Ectodermal cell (in vitro differentiated cells): ENCODE measurements around the gene ISM2.

Experiments used
- H3K27ac ChIP-seq: 2 replicates; pipeline ENCODE4 v1.7.0; 2013; ENCODE audit warnings: mild to moderate bottlenecking, low read depth, low read length; ENCODE audit not compliant: insufficient read depth, poor library complexity, severe bottlenecking
- H3K27me3 ChIP-seq: 2 replicates; pipeline ENCODE4 v1.7.0; 2013; ENCODE audit warnings: mild to moderate bottlenecking, low read length; ENCODE audit not compliant: insufficient read depth, control insufficient read depth, poor library complexity, severe bottlenecking
- H3K36me3 ChIP-seq: one replicate; pipeline ENCODE4 v1.7.0; 2013; ENCODE audit warnings: low read length; ENCODE audit not compliant: control insufficient read depth, insufficient read depth
- H3K4me1 ChIP-seq: one replicate; pipeline ENCODE4 v1.7.0; 2013; ENCODE audit warnings: low read length; ENCODE audit not compliant: control insufficient read depth, insufficient read depth
- H3K4me3 ChIP-seq: 2 replicates; pipeline ENCODE4 v1.7.0; 2013; ENCODE audit warnings: low read depth, low read length, control low read depth; ENCODE audit not compliant: insufficient read depth
- H3K9me3 ChIP-seq: 2 replicates; pipeline ENCODE4 v1.7.0; 2013; ENCODE audit warnings: mild to moderate bottlenecking, low read length, moderate library complexity; ENCODE audit not compliant: control insufficient read depth
- WGBS, 2 experiments: methylation state at CpG; one replicate each; pipeline ENCODE4 v1.1.7; 2013; ENCODE audit warnings: missing lambda C conversion rate in 2 of 2; 5-methylcytosine and 5-hydroxymethylcytosine counted together

The ISM2 gene

DNA sequence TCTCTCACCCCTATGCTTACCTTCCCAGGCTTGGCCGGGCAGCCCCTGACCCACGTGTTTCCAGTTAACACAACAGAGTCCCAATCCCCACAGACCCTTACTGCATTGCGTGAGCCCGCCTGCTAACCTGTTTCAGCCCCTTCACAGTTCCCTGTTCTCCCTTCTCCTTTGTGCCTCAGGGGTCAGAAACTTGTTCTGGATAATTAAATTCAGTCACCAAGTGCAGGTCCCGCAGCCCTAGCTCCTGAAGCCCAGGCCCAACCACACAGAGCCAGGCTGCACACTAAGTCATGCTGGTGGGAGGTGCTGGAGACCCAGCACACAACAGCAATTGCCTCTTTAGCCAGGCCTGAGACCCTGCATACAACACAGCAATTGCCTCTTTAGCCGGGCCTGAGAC, 9.6 kb downstream of the ISM2 start:
- WGBS, 2 experiments = 91 to 92% methylated on average over 6 of the region's 6 CpGs

DNA sequence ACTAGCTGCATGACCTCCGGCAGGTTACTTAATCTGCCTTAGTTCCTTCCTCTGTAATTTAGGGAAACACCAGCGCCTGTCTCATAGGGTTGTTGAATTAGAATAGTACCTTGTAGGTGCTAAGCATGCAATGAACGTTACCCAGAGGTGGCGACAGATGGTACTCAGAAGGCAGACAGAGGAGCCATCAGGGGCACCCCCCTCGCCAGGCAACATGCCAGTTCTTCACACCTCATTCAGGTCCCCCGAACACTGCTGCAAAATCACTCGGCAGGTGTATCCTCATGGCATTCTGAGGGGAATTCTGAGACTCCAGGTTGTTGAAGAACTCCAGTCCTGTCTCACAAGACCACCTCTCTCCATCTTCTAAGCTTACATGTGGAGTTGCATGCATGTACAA, 10.1 kb downstream of the ISM2 start:
- Histone ChIP-seq H3K36me3 (no peaks in the 10 kb centered on the region), H3K4me3 (no peak overlapping the region), H3K27me3 (no peaks in the 10 kb centered on the region), H3K4me1 (no peaks in the 10 kb centered on the region), H3K27ac (no peak overlapping the region), H3K9me3 (no peaks in the 10 kb centered on the region)
- 91 to 94% methylated on average over 7 of the region's 7 CpGs for WGBS, 2 experiments

More for the DNA sequence above, 9.6 kb downstream of the ISM2 start:
- no peaks in the 10 kb centered on the region for H3K36me3 ChIP-seq
- H3K9me3 ChIP-seq = no peaks in the 10 kb centered on the region
- no peak overlapping the region for H3K27ac ChIP-seq
- no peak overlapping the region for H3K4me3 ChIP-seq
- H3K4me1 ChIP-seq = no peaks in the 10 kb centered on the region
- H3K27me3 ChIP-seq = no peaks in the 10 kb centered on the region

DNA sequence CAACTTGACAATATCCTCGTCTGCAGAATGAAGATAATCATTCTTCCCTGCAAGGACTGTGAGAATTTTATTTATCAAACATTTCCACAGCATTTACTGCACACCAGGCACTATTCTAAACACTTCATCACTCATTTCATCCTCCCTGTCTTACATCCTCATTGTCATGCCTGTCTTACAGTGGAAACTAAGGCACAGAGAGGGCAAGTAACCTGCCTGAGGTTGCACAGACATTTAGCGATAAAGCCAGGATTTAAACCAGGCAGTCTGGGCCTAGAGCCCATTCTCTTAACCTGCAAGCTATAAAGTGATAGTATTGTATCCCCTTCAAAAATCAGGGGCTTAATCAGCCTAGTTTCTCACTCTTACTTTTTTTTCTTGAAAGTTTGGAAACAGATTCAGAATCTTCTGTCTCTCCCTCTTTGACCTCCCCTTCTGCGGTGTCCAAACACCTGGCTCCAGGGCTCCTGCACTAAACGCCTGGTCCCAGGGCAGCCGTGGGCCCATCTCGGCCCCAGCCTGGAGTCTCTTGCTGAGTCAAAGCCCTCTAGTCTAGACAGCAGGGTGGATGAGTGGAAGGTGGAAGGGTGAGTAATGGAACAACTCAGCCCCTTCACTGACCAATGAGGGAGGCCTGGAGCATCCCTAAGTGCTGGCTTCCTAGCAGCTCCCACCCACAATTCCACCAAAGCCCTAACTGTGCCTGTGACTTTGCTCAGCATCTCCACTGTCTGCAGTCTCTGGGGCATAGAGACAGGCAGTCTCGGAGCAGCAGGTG, 12.5 kb downstream of the ISM2 start:
- no peak overlapping the region for H3K27ac ChIP-seq
- H3K9me3 ChIP-seq = no peaks in the 10 kb centered on the region
- H3K4me3 ChIP-seq = no peak overlapping the region
- no peaks in the 10 kb centered on the region for H3K36me3 ChIP-seq
- no peaks in the 10 kb centered on the region for H3K27me3 ChIP-seq
- 95 to 98% methylated on average over 7 of the region's 7 CpGs for WGBS, 2 experiments
- H3K4me1 ChIP-seq = no peaks in the 10 kb centered on the region

DNA sequence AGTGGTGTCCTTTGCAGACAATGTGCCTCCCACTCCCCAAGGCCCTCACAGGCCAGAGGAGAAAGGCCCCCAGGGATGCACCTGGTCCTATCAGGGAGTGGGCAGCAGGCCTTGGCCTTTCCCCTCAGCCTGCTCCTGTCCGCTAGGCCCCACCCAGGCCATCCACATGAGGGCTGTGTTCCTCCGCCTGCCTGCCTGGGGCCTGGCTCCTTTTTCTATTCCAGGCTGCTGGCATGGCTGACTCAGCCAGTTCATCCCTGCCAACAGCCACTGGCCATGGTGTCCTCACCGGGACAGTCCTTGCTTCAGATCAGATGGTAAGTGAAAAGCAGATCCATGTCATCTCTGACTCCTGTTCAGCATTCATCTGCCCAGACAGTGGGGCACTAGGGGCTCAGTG, 13.4 kb downstream of the ISM2 start:
- WGBS, 2 experiments = 92% methylated on average over 3 of the region's 3 CpGs
- Histone ChIP-seq H3K36me3 (no peaks in the 10 kb centered on the region), H3K27me3 (no peaks in the 10 kb centered on the region), H3K9me3 (no peaks in the 10 kb centered on the region), H3K4me3 (no peak overlapping the region), H3K4me1 (no peaks in the 10 kb centered on the region), H3K27ac (no peak overlapping the region)

DNA sequence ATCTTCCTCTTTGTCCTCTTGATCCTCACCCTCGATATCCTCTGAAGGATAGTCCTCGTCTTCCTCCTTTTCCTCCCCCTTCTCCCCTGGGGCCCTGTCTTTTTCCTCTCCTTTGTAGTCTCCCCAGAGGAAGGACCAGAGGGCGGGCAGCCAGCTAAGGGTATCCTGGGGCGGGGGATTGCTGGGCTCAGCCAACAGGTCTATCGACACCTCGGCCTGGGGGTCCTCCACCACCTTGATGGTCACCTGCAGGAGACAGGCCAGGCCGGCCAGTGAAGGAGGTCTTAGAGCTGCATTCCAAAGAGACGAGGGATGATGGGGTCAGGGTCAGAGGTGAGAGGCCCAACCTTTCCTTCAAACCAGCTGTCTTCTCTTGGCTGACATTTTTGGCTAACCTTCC, 16.2 kb downstream of the ISM2 start:
- no peaks in the 10 kb centered on the region for H3K27me3 ChIP-seq
- H3K4me3 ChIP-seq = no peak overlapping the region
- no peaks in the 10 kb centered on the region for H3K36me3 ChIP-seq
- no peaks in the 10 kb centered on the region for H3K9me3 ChIP-seq
- H3K27ac ChIP-seq = no peak overlapping the region
- no peaks in the 10 kb centered on the region for H3K4me1 ChIP-seq
- WGBS, 2 experiments = 86 to 87% methylated on average over 8 of the region's 8 CpGs

DNA sequence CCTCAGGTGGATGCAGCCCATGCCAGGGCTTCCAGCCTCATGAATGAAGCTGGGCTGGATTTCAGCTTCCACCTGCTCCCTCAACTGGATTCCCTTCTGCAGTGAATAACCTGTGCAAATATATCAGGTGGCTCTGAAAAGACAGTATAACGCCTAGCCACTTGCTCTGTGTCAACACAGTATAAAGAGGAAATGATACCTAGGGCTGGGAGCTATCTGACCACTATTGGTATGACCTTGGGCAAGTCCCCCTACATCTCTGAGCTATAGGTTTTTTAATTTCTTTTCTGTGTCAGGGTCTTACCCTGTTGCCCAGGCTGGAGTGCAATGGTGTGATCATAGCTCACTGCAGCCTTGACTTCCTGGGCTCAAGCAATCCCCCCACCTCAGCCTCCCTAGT, 19.8 kb downstream of the ISM2 start:
- Histone ChIP-seq H3K27ac (no peak overlapping the region), H3K9me3 (no peaks in the 10 kb centered on the region), H3K4me3 (no peak overlapping the region), H3K36me3 (no peaks in the 10 kb centered on the region), H3K4me1 (no peaks in the 10 kb centered on the region), H3K27me3 (no peaks in the 10 kb centered on the region)
- 89 to 92% methylated on average over 1 of the region's 1 CpG for WGBS, 2 experiments

DNA sequence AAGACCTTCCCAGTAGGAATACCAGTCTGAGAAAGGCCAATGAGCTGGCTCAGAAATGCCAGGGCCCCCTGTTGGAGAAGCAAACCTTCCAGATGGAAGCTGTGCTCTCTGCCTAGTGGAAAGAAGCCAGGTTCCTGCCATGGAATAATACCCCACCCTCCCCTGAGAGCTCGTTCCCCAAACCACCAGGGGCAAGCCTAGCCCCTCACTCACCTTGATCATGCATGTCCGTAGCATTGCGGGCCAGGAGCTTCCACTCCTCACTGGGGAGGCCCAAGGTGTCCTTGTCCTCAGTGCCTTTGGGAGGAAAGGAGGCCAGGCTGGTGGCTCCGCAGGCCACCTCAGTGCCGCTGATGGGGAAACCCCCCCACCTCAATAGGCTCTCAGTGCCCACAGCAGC, 20.6 kb downstream of the ISM2 start:
- WGBS, 2 experiments = 88 to 90% methylated on average over 5 of the region's 5 CpGs
- H3K27me3 ChIP-seq = no peaks in the 10 kb centered on the region
- no peaks in the 10 kb centered on the region for H3K4me1 ChIP-seq
- no peaks in the 10 kb centered on the region for H3K9me3 ChIP-seq
- no peaks in the 10 kb centered on the region for H3K36me3 ChIP-seq
- H3K4me3 ChIP-seq = no peak overlapping the region
- H3K27ac ChIP-seq = no peak overlapping the region

DNA sequence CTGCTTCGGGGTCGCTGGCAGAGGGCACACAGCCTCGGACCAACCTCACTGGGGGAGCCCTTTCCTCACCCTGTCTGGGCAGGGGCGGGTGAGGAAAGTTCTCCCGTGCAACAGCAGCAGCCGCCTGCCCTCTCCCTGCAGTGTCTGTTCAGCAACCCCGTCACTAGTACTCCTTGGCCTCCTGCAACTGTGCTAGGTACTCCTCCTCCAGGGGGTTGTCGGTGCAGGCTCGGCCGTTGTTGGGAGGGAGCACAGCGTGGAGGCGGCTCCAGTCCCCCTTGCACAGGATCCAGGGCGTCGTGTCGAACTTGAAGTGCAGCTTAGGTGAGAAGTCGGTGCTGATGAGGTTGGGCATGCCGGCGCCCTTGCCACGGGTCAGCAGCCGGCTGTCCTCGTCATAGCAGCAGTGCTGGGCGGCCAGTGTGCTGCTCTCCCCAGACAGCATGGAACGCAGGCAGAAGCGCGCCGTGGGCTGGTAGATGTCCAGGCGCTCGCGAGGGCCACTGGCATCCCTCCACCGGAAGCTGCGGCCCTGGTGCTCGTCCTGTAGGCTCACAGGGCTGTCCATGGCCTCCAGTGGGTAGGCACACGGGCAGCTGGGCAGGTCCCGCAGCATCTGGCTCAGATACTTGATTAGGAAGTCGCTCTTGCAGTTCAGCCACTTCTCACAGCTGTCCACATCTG, 23.0 kb downstream of the ISM2 start:
- Histone ChIP-seq H3K36me3 (no peaks in the 10 kb centered on the region), H3K4me1 (no peaks in the 10 kb centered on the region), H3K27me3 (no peaks in the 10 kb centered on the region), H3K9me3 (no peaks in the 10 kb centered on the region), H3K27ac (no peak overlapping the region), H3K4me3 (no peak overlapping the region)
- WGBS, 2 experiments = 92 to 94% methylated on average over 35 of the region's 35 CpGs

DNA sequence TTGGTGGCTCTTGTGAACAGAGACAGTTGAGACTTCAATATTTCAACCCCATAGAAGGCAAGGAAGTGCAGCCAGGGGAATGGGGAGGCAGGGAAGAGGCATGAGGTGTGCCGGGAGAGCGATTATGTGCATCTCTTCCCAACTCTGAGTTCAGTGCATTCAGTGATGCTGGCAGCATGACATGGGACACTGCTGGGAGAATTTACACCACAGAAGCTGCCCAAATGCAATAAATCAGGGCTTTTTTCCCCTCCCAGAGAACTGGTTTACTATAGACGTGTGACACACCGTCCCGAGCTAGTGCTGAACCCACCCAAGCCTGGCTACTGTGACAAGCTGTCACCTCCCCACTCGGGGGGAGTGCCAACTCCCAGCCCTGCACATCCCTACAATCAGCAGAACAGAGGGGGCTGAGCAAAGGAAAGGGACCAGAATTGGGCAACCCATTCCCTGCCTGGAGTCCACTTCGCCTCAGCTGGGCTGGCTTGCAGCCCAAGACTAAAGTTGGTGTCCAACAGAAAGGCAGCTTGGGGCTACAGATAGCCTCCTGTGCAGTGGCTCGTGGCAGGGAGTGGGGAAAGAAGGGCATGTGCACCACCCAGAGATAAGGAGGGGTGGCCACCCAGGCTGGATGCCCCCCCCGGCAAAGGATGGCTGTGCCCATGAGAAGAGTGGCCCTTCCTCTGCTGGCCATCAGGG, 24.0 kb downstream of the ISM2 start:
- no peaks in the 10 kb centered on the region for H3K4me1 ChIP-seq
- no peaks in the 10 kb centered on the region for H3K27me3 ChIP-seq
- peaks cover under 1% of the 10 kb centered on the region for H3K36me3 ChIP-seq
- no peaks in the 10 kb centered on the region for H3K9me3 ChIP-seq
- H3K27ac ChIP-seq = no peak overlapping the region
- no peak overlapping the region for H3K4me3 ChIP-seq
- 88 to 92% methylated on average over 9 of the region's 9 CpGs for WGBS, 2 experiments

DNA sequence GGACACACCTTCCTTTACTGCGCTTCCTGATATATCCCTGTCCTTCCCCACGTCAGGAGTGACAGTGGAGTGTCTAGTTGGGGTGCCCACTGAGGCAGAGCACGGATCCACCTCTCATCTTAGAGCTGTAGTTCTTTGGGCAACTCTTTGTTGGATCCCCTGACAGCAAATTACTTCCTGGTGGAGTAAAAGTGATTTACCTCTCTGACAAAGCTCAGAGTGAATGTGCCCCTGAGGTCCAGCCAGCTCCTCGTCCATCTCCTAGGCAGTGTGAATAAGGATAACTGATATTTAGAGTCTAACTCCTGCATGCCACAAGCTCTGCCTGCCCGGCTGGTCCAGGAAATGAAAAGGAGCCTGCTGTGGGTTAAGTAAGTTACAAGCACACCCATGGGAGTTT, 24.7 kb downstream of the ISM2 start:
- WGBS, 2 experiments = 93 to 94% methylated on average over 5 of the region's 5 CpGs
- H3K9me3 ChIP-seq = no peaks in the 10 kb centered on the region
- H3K27ac ChIP-seq = no peak overlapping the region
- no peaks in the 10 kb centered on the region for H3K27me3 ChIP-seq
- H3K4me3 ChIP-seq = no peak overlapping the region
- no peaks in the 10 kb centered on the region for H3K4me1 ChIP-seq
- peaks cover 7% of the 10 kb centered on the region for H3K36me3 ChIP-seq
